Raji (cell line): ENCODE results near the gene OR10G2.

Experiments
- POLR2A ChIP-seq: IDR thresholded peaks from 2 replicates; pipeline ENCODE4 v1.6.1; 2011; ENCODE audit warnings: low read depth, low read length, control low read depth; ENCODE audit not compliant: insufficient read depth

Gene OR10G2

GRCh38 chr14:21626491-21627230 lies 8.1 kb downstream of the OR10G2 start:
- no peak for TF ChIP-seq POLR2A

GRCh38 chr14:21617614-21618013 lies 17.1 kb downstream of the OR10G2 start:
- no peak for TF ChIP-seq POLR2A

- TF ChIP-seq POLR2A: no peak
Measured at GRCh38 chr14:21614240-21614639, 20.5 kb downstream of the OR10G2 start.

- TF ChIP-seq POLR2A: no peak
Measured at GRCh38 chr14:21612324-21612723, 22.4 kb downstream of the OR10G2 start.

- no peak for TF ChIP-seq POLR2A
Measured at GRCh38 chr14:21589317-21589716, 45.4 kb downstream of the OR10G2 start.
